ENCODE data around the gene MPO.

- TF ChIP-seq GATA2 (IDR thresholded peaks at IDR 0.05; ENCODE audit: low read depth, low read length) (no peak), GATA3 (IDR thresholded peaks at IDR 0.05; ENCODE audit: low read depth, low read length) (no peak)
These were observed 44.3 kb downstream of the MPO start for GRCh38 chr17:58236394-58236793.
